HG02759 (cell line): ENCODE results near the gene STAC.
"Not testable (repeated sequence)": the region's sequence is repeated elsewhere in the genome, so short reads cannot be mapped to it uniquely, and the experiment has no call there.

Experiments used
- ATAC-seq: cut with Tn5 transposase; IDR thresholded peaks from one replicate; pipeline ENCODE4 v1.9.1; 2021; ENCODE audit warnings: mild to moderate bottlenecking, moderate library complexity; ENCODE audit not compliant: unreplicated experiment

The STAC gene

DNA sequence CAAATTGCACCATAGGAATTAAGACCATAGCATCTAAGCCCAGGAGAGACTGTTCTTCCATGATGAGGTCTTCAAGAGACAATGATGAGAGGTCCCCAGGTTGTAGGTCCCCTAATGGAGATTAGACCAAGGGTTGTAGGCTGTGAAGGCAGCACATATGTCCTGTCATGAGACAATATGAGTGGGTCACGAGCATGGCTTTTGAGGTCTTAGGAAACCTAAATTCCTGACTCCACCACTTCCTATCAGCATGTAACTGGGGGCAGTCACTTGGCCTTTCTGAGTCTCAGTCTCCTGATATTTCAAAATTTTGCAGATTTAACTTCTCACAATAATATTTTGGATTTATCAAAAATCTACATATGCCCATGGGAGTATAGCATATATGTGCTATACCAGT is 31.3 kb downstream of the STAC start:
- no peak for ATAC-seq

GRCh38 chr3:36416599-36416998 is 36.3 kb downstream of the STAC start:
- no peak for ATAC-seq

- no peak for ATAC-seq
Measured at GRCh38 chr3:36417237-36417636, 36.9 kb downstream of the STAC start.

DNA sequence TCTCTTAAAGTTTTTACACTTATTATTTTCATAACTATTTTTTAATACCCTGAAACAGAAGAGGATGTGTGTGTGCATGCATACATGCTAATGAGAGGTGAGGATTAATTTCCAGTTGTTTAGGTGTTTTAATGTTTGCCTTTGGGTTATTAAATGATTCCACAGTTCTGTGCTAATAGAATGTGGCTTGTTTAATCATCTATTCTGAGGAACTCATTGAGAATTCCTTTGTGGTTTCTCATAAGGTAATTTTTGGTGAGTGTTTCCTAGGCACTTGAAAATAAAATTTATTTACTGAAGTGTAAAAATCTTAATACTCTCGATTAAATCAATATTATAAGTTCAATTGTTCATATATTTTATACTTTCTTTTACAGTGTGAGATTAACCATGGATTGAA is 38.0 kb downstream of the STAC start:
- no peak for ATAC-seq

DNA sequence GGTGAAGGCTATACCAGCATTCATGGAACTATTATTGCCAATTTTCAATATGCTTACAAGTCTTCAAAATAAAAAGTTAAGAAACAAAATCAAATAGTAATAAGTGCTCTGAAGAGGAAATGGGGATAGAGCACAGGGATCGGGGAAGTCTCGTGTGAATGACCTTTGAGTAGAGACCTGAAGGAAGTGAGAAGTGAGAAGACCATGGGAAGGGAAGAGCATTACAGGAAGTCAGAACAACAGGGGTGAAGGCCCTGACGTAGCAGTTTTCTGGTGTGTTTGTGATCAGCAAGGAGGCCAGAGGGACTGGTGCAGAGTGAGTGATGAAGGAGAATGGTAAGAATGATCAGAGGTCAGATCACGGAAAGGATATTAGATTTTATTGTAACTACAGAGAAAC is 48.1 kb downstream of the STAC start:
- no peak for ATAC-seq

GRCh38 chr3:36429986-36430485 is 49.7 kb downstream of the STAC start:
- no peak for ATAC-seq

GRCh38 chr3:36433511-36433910 is 53.2 kb downstream of the STAC start:
- ATAC-seq = no peak

- ATAC-seq = no peak
Measured at GRCh38 chr3:36434687-36435426, 54.6 kb downstream of the STAC start.

- ATAC-seq = no peak
Measured at GRCh38 chr3:36443028-36443686, 62.9 kb downstream of the STAC start.

- no peak for ATAC-seq
Measured at GRCh38 chr3:36444909-36445308, 64.6 kb downstream of the STAC start.

GRCh38 chr3:36446276-36446675 is 66.0 kb downstream of the STAC start:
- ATAC-seq = no peak

DNA sequence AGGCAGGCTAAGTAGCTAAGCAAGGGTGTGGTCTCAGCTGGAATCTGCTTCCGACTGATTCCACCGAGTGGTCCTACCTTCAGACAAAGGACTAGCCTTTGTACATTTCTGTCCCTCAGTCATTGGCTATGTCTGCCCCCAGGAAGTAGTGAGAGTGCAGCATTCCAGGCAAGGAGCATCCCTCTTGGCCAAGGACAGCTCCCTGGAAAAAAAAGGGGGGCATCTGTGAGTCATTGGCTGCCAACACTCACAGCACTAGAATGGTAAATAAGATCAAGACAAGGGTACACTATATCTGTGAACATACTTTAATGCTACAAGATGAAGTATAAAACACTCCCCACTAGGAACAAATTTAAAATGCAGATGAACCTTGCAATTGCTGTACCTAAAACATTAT is 66.8 kb downstream of the STAC start:
- no peak for ATAC-seq

GRCh38 chr3:36451816-36452215 is 71.5 kb downstream of the STAC start:
- ATAC-seq = no peak

DNA sequence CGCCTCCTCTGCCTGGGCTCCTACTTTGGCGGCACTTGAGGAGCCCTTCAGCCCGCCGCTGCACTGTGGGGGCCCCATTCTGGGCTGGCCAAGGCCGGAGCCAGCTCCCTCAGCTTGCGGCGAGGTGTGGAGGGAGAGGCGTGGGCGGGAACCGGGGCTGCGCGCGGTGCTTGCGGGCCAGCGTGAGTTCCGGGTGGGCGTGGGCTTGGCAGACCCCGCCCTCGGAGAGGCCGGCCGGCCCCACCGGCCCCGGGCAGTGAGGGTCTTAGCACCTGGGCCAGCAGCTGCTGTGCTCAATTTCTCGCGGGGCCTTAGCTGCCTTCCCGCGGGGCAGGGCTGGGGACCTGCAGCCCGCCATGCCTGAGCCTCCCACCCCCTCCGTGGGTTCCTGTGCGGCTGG is 72.9 kb downstream of the STAC start:
- ATAC-seq = not testable (repeated sequence)

- not testable (repeated sequence) for ATAC-seq
Measured at GRCh38 chr3:36453896-36454295, 73.6 kb downstream of the STAC start.

DNA sequence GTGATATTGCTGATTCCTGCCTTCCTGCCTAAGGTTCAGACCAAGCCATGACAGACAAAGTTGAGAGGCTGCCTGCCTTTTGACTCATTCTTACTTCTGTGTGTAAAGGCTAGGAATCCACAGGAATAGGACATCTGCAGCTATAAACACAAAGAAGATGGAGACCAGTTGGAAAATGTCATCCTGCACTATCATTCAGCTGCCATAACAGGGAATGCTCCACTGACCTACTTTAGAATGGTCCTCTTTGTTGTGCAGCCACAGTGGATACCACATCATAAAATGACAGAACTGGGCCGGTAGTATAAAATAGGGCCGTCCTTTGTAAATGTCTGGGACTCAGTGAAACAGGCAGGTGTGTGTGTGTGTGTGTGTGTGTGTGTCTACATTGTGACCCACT is 75.1 kb downstream of the STAC start:
- ATAC-seq = no peak

GRCh38 chr3:36456784-36457183 is 76.5 kb downstream of the STAC start:
- no peak for ATAC-seq

DNA sequence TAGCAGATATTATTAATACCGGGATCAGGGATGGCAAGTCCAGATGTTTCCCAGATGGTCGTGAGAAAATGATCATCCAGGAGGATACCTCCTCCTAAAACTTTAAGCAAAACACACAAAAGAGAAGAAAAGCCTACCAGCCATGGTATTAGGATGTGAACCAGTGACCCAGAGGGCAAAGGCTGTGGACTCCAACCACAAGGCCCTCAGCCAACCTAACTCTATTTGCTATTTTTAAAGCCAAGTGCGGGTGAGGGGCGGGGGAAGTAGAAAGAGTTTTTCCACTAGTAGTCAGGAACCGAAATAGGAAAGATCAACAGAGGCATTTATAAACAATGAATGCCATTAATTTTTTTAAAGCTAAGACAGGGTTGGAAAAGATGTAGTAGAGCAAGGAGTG is 77.4 kb downstream of the STAC start:
- ATAC-seq = no peak

DNA sequence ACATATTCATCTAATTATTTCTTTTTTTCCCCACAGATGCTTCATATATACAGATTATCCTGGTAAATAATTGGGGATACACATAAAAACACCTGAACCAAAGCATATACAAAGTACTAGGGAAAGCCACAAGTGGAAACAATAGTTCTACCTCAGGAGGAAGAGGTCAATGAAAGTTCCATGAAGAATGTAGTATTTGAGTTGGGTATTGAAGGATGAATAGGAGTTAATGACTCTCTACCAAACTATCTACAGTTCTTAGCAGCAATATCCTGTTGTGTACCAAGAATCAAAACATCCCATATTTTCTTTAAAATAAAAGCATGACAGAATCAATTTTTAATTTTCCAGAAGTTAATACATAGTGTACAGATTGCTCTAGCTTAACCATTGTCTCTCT is 78.9 kb downstream of the STAC start:
- no peak for ATAC-seq

- ATAC-seq = no peak
Measured at GRCh38 chr3:36461597-36461996, 81.3 kb downstream of the STAC start.

- ATAC-seq = not testable (repeated sequence)
Measured at GRCh38 chr3:36472045-36472444, 91.7 kb downstream of the STAC start.

- ATAC-seq = no peak
Measured at GRCh38 chr3:36475558-36475957, 95.3 kb downstream of the STAC start.
